Right lung (tissue), 5 donors: Measurements from ENCODE around the gene RMDN2. TPM values are rescaled to one million over a fixed set of nuclear protein-coding genes. Genes with fewer than 3 reads are reported as not detected.

Source experiments
- DNase-seq, 2 donors: peaks; one replicate each; pipeline ENCODE4 v3.0.0-alpha.2; 2013
- polyA plus RNA-seq, 5 donors: library from polyadenylated mRNA; unstranded; fragments of 120-200 nt; gene quantifications; one replicate each; pipeline versions ENCODE4 v1.2.1 to v1.2.3, GENCODE V29; 2013; ENCODE audit warnings: inconsistent platforms in 1 of 5, low replicate concordance in 1 of 5; ENCODE audit not compliant: insufficient read length in 5 of 5, insufficient read depth in 1 of 5

Gene RMDN2
- polyA plus RNA-seq, 5 donors = 8.6 to 20.5 (median 16.3) TPM

DNA sequence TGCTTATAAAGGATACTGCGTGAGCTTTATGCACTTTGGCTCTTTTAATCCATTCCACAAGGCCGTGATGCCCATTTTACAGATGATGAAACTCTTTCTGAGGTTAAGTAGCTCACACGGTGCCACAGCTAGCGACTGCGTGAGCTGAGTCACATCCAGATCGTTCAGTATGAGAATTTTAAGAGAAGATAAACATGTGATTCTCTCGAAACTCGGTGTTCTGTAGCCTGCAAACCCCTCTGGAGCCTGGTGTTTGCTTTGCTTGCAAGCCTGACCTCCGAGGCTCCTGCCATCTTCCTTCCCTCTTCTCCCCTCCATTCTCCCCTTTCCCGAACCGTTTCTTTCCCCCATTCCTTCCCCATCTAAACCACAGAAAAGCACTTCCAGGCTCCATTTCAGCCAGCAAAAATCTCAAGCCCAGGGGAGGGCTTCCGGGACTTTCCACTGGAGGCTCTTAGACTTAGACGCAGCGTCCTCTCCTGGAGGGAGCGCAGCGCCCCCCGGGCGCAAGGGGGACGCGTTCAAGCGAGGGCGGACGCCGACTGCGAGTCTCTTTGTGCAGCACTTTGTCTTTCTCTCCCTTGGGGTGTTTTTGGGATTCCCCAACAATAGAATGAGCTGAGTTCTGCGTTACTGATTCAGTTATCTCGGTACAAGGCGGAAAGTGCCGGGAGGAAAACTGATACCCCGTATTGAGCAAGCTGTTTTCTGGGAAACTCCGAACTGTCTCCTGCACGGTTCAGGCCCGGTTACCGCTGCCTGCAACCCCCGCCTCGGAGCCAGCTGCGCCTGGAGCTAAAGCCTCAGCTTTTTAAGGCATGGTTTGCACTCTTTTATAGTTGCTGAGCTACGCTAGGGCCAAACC is 112.9 kb downstream of the RMDN2 start:
- peak; percentile 31 to 48 for DNase-seq

GRCh38 chr2:38038682-38039081 is 113.6 kb downstream of the RMDN2 start:
- no peak for DNase-seq

- DNase-seq = no peak
These were observed 114.2 kb downstream of the RMDN2 start for GRCh38 chr2:38039121-38039910.

- no peak for DNase-seq
These were observed 120.7 kb downstream of the RMDN2 start for GRCh38 chr2:38045811-38046210.

DNA sequence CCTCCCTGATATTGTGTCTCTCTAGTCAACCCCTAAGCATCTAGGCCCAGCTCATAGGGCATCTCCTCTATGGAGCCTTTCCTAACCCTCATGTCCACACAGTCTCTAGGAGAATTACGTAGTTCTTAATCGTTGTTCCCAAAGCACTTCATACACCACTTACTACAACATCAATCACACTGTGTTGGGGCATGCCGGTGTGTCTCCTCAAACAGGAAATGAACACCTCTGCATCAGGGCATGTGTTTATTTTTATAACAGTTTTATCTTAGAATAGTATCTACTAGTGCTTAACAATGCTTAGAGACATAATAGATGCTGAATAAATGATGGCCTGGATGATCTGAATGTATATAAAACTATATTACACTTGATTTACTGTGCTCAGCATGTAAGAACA is 131.1 kb downstream of the RMDN2 start:
- DNase-seq = no peak

GRCh38 chr2:38057651-38058410 is 132.7 kb downstream of the RMDN2 start:
- no peak for DNase-seq

DNA sequence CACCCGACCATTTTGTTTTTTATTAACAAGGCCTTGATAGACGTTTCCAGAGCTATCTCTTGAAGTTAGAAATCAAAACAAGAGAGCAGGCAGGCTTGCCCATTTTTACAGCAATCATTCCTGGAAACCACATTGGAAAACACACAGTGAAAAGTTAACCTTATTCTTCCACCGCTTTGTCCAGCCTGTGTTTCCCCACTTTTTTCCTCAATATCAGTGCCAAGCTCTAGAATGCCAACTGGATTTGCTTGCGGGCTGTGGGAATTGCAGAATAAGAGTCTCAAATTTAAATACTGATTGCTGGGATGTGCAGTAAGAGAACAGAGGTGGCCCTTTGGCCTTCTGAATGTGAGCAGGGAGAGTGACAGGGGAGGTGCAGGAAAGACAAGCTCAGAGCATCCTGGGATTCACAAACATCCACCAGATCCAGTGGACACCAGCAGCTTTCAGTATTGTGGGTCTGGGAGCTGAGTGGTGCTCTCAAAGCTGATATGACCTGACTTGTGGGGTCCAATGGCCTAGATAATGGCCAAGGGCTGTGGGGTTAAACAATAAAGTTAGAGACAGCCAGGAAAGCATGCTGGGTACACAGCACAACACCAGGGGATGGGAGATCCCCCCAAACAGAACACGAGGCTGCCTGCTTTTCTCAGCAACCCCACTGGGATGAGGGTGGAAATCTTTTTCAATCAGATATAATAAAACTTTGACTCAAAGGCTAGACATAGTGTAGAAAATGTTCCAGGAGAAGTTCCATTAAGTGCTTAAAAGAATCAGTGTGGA is 135.3 kb downstream of the RMDN2 start:
- DNase-seq = no peak

DNA sequence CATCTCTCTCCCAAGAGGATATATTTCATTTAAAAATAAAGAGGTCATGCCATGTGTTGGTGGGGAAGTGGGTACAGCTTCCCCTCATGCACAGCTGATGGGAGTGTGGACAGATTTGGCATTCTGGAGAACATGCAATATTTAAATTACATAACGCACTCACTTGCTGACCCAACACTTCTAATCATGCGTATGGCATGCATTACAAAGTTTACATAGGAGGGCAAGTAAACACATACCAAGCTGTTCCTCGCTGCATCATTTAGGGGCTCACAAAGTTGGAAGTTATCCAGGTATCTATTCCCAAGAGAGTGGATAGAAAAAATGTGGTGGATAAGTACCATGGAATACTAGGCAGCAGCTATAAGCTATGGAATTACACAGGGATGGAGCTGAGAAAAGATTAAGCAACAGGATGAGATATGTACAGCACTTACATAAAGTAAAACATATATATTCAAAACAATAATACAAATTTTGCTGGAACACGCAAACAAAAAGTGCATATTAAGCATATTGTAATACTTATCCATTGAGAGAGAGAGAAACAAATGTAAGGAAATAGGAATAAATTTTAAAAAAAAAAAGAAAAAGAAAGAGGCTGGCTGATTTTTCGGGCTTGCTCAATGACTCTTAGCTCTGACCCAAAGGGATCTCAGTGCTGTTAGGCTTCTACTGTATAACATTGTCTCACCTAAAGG is 139.9 kb downstream of the RMDN2 start:
- DNase-seq = no peak

- no peak for DNase-seq
These were observed 140.5 kb downstream of the RMDN2 start for GRCh38 chr2:38065502-38066135.

DNA sequence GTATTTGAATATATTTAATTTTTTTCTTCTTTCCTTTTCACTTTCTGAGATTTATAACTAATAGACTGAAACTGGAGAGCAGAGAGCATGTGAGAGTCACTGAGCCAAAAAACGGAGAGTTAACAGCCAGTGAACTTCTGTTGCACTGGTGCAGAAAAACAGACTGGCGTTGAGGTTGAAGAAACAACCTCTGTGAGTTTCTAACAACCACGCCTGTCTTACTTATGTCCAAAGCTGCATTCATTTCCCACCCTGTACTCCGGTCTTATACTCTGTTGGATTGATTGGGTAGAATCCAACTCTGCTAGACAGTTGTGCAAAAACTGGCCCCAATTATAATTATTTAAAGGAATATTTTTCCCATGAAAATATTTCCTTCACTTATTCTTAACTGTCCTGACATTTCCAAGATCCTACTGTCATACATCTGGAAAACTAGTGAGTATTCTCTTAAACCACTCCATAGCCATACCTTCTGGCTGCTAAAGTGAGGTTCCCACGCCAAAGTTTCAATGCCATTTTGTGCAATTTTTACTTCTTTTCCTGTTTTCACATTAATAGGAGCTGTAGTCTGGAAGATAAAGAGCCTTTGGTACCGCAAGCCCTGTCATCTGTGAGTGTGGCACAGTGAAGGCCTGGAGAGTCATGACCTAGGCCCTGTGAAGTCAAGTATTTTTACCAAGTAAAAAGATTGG is 141.5 kb downstream of the RMDN2 start:
- DNase-seq = no peak

Other genes starting within 250 kb of the RMDN2 start
- 1 to 10 TPM in 4 of 5 donors, under 1 TPM in 1; 0.79 to 1.5 (median 1.1) TPM for gene CYP1B1, start 150.9 kb downstream of the RMDN2 start, polyA plus RNA-seq